OCI-LY1 (cell line): Measurements from ENCODE around the gene COX7C.

Experiments used
- EZH2 ChIP-seq: fragments of 200-600 bp; sonication (generic), shearing (Covaris generic); IDR thresholded peaks from 2 replicates; pipeline ENCODE4 v1.8.0; 2017; ENCODE audit warnings: borderline replicate concordance, mixed run types, mild to moderate bottlenecking, antibody characterized with exemption, low read length, moderate library complexity, mixed read lengths
- TF ChIP-seq, protein P1 (sequence below): fragments of 200-600 bp; sonication (generic), shearing (Covaris generic); IDR thresholded peaks from 2 replicates; pipeline ENCODE4 v1.5.1; 2017; ENCODE audit warnings: mild to moderate bottlenecking, antibody characterized with exemption, low read length, moderate library complexity, mixed read lengths

DNA sequence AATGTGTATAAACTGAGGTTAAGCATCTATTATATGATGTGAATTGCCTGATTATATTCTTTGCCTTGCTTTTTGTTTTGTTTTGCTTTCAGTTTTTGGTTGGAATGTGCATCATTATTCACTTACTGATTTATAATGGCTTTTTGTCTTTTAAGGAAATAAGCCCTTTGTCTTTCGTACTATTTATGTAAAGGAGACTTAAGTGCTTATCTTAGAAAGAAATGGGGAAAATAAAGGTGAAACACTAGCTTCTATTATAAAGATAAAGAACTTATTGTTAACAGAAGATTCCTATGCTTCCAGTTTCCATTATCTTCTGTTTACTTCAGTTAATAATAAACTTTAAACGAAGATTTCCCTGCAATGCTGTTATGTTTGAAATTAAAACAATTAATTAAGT, 23.3 kb downstream of the COX7C start:
- TF ChIP-seq, protein P1, sequence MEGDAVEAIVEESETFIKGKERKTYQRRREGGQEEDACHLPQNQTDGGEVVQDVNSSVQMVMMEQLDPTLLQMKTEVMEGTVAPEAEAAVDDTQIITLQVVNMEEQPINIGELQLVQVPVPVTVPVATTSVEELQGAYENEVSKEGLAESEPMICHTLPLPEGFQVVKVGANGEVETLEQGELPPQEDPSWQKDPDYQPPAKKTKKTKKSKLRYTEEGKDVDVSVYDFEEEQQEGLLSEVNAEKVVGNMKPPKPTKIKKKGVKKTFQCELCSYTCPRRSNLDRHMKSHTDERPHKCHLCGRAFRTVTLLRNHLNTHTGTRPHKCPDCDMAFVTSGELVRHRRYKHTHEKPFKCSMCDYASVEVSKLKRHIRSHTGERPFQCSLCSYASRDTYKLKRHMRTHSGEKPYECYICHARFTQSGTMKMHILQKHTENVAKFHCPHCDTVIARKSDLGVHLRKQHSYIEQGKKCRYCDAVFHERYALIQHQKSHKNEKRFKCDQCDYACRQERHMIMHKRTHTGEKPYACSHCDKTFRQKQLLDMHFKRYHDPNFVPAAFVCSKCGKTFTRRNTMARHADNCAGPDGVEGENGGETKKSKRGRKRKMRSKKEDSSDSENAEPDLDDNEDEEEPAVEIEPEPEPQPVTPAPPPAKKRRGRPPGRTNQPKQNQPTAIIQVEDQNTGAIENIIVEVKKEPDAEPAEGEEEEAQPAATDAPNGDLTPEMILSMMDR: no peak
- TF ChIP-seq EZH2: no peak
